ENCODE measurements around the gene CLPSL2.
A peak's percentile ranks its signal among the peaks of the same experiment; 100 is the strongest.

Gene CLPSL2

DNA sequence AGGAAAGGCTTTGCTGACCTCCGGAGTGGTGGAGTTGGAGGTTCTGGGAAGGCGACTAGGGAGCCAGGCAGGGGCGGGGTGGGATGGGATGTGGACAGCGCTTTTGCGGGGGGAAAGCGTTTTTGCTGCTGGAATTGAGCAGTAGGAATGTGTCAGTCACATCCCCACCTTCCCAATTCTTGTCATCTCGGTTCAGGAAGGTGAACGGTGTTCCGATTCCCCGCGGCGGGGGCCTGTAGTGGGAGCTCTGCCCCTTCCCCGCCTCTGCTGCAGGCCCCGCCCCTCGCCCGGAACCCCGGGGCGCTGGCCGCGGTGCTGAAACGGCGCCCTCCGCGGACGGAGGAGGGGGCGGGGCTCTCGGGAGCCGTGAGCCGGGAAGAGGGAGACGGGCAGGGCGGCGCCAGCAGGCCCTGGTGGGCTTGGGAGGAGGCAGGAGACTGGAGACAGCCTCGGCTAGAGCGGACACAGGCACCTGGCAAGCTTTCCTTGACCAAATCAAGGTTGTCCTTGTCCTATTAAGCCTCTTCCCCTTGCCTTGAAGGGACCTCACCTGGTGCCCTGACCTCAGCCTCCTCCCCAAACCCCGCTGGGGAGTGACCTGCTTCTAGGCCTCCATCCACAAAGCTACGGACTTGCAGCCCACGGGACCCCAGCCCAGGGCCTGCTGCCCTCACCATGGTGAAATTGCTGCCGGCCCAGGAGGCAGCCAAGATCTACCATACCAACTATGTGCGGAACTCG, 28.8 kb downstream of the CLPSL2 start, which contains the start of gene LHFPL5:
LHFPL5 (plus strand) TSS at position 357 of the 741 bp plus-strand sequence; CDS start at position 676, 319 bp downstream.
- TF ChIP-seq POLR2AphosphoS5 (IDR thresholded peaks at IDR 0.05; ENCODE audit: low read depth, low read length), result no peak
- no peak for TF ChIP-seq FOXP2 (optimal IDR thresholded peaks at IDR 0.05; ENCODE audit: borderline replicate concordance, extremely low read depth, extremely low read length, insufficient read depth)
- TF ChIP-seq, protein P1, sequence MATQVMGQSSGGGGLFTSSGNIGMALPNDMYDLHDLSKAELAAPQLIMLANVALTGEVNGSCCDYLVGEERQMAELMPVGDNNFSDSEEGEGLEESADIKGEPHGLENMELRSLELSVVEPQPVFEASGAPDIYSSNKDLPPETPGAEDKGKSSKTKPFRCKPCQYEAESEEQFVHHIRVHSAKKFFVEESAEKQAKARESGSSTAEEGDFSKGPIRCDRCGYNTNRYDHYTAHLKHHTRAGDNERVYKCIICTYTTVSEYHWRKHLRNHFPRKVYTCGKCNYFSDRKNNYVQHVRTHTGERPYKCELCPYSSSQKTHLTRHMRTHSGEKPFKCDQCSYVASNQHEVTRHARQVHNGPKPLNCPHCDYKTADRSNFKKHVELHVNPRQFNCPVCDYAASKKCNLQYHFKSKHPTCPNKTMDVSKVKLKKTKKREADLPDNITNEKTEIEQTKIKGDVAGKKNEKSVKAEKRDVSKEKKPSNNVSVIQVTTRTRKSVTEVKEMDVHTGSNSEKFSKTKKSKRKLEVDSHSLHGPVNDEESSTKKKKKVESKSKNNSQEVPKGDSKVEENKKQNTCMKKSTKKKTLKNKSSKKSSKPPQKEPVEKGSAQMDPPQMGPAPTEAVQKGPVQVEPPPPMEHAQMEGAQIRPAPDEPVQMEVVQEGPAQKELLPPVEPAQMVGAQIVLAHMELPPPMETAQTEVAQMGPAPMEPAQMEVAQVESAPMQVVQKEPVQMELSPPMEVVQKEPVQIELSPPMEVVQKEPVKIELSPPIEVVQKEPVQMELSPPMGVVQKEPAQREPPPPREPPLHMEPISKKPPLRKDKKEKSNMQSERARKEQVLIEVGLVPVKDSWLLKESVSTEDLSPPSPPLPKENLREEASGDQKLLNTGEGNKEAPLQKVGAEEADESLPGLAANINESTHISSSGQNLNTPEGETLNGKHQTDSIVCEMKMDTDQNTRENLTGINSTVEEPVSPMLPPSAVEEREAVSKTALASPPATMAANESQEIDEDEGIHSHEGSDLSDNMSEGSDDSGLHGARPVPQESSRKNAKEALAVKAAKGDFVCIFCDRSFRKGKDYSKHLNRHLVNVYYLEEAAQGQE (IDR thresholded peaks at IDR 0.05; ENCODE audit: insufficient read depth in 1 of 2, low read depth in 2 of 2, low read length in 2 of 2), result peak; percentile 98
- peak; percentile 97; the same call in 1 of the 2 replicates for TF ChIP-seq SIN3A (IDR thresholded peaks at IDR 0.05; ENCODE audit: borderline replicate concordance, insufficient read depth, low read length)

DNA sequence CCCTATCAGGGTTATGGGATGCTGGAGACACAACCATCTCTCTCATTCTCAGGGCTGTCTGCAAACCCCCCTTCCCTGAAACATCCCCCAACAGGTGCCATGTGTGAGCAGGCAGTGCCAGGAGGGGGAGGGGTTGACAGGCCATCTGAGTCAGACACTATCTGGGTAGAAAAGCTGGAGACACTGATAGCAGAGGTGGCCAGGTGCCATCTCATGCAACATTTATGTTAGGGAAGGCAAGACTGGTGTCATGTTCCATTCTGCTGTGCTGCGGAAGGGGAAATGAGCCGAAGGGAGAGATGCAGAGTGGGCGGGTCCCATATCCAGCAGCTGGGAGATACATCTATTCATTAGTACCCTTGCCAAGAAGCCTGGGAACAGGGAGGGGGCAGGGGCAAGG, 32.3 kb downstream of the CLPSL2 start:
- TF ChIP-seq SIN3A (IDR thresholded peaks at IDR 0.05; ENCODE audit: borderline replicate concordance, insufficient read depth, low read length), result no peak
- no peak for TF ChIP-seq TAF1 (IDR thresholded peaks at IDR 0.05; ENCODE audit: borderline replicate concordance, insufficient read depth, low read length)
- TF ChIP-seq FOXP2 (optimal IDR thresholded peaks at IDR 0.05; ENCODE audit: borderline replicate concordance, extremely low read depth, extremely low read length, insufficient read depth), result no peak
- TF ChIP-seq, protein P1 (IDR thresholded peaks at IDR 0.05; ENCODE audit: insufficient read depth in 1 of 2, low read depth in 2 of 2, low read length in 2 of 2), result no peak
- TF ChIP-seq POLR2AphosphoS5 (IDR thresholded peaks at IDR 0.05; ENCODE audit: low read depth, low read length), result no peak

DNA sequence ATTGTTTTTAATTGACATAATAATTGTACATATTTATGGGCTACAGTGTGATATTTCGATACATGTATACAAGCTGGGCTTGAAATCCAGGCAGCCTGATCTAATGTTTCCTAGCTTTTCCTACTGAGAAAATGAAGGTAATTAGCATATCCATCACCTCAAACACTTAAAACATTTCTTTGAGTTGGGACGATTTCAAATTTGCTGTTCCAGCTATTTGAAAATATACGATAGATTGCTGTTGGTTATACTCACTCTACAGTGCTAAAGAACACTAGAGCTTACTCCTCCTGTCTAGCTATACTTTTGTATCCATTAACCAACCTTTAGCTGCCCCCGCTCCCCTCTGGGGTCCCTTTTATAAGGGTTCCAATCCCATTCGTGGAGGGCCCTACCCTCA, 33.4 kb downstream of the CLPSL2 start:
- TF ChIP-seq FOXP2 (optimal IDR thresholded peaks at IDR 0.05; ENCODE audit: borderline replicate concordance, extremely low read depth, extremely low read length, insufficient read depth) (no peak), POLR2AphosphoS5 (IDR thresholded peaks at IDR 0.05; ENCODE audit: low read depth, low read length) (no peak), SIN3A (IDR thresholded peaks at IDR 0.05; ENCODE audit: borderline replicate concordance, insufficient read depth, low read length) (no peak), TAF1 (IDR thresholded peaks at IDR 0.05; ENCODE audit: borderline replicate concordance, insufficient read depth, low read length) (no peak)
- TF ChIP-seq, protein P1 (IDR thresholded peaks at IDR 0.05; ENCODE audit: insufficient read depth in 1 of 2, low read depth in 2 of 2, low read length in 2 of 2), result no peak

DNA sequence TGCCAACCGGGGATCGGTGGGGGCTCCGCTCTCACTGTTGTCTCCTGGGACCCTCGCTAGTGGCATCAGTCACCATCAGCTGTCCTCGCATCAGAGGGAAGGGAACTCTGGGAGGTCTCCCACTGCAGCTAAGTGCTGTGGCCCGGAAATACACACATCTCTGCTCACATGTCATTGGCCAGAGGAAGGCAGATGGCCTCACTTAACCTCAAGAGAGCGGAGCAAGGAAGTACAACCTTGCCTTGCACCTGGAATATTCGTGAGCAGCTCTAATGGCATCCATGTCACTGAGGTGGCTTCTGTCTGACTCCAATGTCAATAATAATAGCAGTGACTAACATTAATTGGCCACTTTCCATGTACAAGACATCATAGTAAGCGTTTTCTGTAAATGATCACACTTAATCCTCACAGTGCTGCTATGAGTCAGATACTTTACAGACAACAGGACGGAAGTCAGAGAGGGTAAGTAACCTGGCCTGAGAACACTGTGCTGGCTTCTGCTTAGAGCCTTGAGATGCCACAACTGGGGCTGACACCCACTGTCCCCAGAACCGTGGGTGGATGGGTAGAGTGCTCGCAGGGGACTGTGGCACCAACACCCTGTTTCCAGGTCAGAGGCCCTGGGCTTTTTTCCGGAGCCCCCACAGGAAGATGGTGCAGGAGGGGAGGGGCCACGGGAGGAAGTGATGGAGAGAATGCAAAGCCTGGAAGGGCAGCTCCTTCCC, 34.7 kb downstream of the CLPSL2 start:
- TF ChIP-seq SIN3A (IDR thresholded peaks at IDR 0.05; ENCODE audit: borderline replicate concordance, insufficient read depth, low read length) (no peak), FOXP2 (optimal IDR thresholded peaks at IDR 0.05; ENCODE audit: borderline replicate concordance, extremely low read depth, extremely low read length, insufficient read depth) (peak; percentile 14), POLR2AphosphoS5 (IDR thresholded peaks at IDR 0.05; ENCODE audit: low read depth, low read length) (no peak), TAF1 (IDR thresholded peaks at IDR 0.05; ENCODE audit: borderline replicate concordance, insufficient read depth, low read length) (no peak)
- TF ChIP-seq, protein P1 (IDR thresholded peaks at IDR 0.05; ENCODE audit: insufficient read depth in 1 of 2, low read depth in 2 of 2, low read length in 2 of 2), result no peak
